Endodermal cell (in vitro differentiated cells): ENCODE results near the gene SPG21. TPM values are rescaled to one million over a fixed set of nuclear protein-coding genes. Genes with fewer than 3 reads are reported as not detected.

Source experiments
- DNase-seq: peaks from one replicate; pipeline ENCODE4 v3.0.0-alpha.2; 2017
- H3K27ac ChIP-seq: 2 replicates; pipeline ENCODE4 v1.5.1; 2013; ENCODE audit warnings: mild to moderate bottlenecking, low read depth, low read length, moderate library complexity
- H3K27me3 ChIP-seq: 2 replicates; pipeline ENCODE4 v1.6.1; 2013; ENCODE audit warnings: mild to moderate bottlenecking, low read length, moderate library complexity; ENCODE audit not compliant: insufficient read depth, control insufficient read depth, poor library complexity, severe bottlenecking
- H3K36me3 ChIP-seq: 2 replicates; pipeline ENCODE4 v1.7.0; 2013; ENCODE audit warnings: mild to moderate bottlenecking, low read length, moderate library complexity; ENCODE audit not compliant: control insufficient read depth, insufficient read depth
- H3K4me1 ChIP-seq: one replicate; pipeline ENCODE4 v1.7.0; 2013; ENCODE audit warnings: low read length; ENCODE audit not compliant: control insufficient read depth, insufficient read depth
- H3K4me3 ChIP-seq: 2 replicates; pipeline ENCODE4 v1.5.1; 2013; ENCODE audit warnings: mild to moderate bottlenecking, low read length, moderate library complexity
- H3K9ac ChIP-seq: 2 replicates; pipeline ENCODE4 v1.6.1; 2013; ENCODE audit warnings: mild to moderate bottlenecking, low read length, moderate library complexity; ENCODE audit not compliant: poor library complexity, severe bottlenecking; ENCODE audit errors: extremely low read depth
- H3K9me3 ChIP-seq: 2 replicates; pipeline ENCODE4 v1.6.1; 2013; ENCODE audit warnings: mild to moderate bottlenecking, low read length, moderate library complexity; ENCODE audit not compliant: control insufficient read depth
- H3K27ac Mint-ChIP-seq: 2 replicates; pipeline ENCODE4 v1.8.0; 2020; ENCODE audit warnings: mixed read lengths
- H3K27me3 Mint-ChIP-seq: 2 replicates; pipeline ENCODE4 v1.8.0; 2021; ENCODE audit warnings: mild to moderate bottlenecking, mixed read lengths; ENCODE audit not compliant: insufficient read depth
- H3K36me3 Mint-ChIP-seq: 2 replicates; pipeline ENCODE4 v1.8.0; 2020; ENCODE audit warnings: low read depth, mixed read lengths
- H3K4me1 Mint-ChIP-seq: 2 replicates; pipeline ENCODE4 v1.8.0; 2020; ENCODE audit warnings: mixed read lengths
- H3K4me3 Mint-ChIP-seq: 2 replicates; pipeline ENCODE4 v1.8.0; 2020; ENCODE audit warnings: mild to moderate bottlenecking, moderate library complexity, mixed read lengths
- H3K9me3 Mint-ChIP-seq: 2 replicates; pipeline ENCODE4 v1.8.0; 2020; ENCODE audit warnings: mild to moderate bottlenecking, mixed read lengths
- CTCF ChIP-seq: fragments of 200-600 bp; sonication (generic); conservative IDR thresholded peaks from 2 replicates; pipeline ENCODE4 v1.5.0; 2021; ENCODE audit warnings: antibody characterized with exemption, mild to moderate bottlenecking
- WGBS, 2 experiments: methylation state at CpG; one replicate each; pipeline versions ENCODE4 v1.1.5 to v1.1.7; 2013; ENCODE audit warnings: missing lambda C conversion rate in 2 of 2, mixed read lengths in 1 of 2; ENCODE audit not compliant: insufficient coverage in 1 of 2, insufficient read length in 1 of 2; 5-methylcytosine and 5-hydroxymethylcytosine counted together
- total RNA-seq, 2 donors: library from RNA; stranded (reverse); fragmentation: NEBNext Ultra II Directional in 1 of 2; extraction: Animal tissue kit (Norgen Biotek cat#: 25700) in 1 of 2; gene quantifications; 2 replicates in 1 of 2; 3 replicates in 1 of 2; pipeline ENCODE4 v1.2.1, GENCODE V29; 2021

SPG21 gene
- total RNA-seq, 2 donors from 2014 or later = 77.0 to 96.1 TPM

GRCh38 chr15:64917211-64917610 is 72.5 kb downstream of the SPG21 start:
- WGBS, 2 experiments = 95 to 98% methylated on average over 9 of the region's 9 CpGs
- H3K4me1 Mint-ChIP-seq = peaks cover 45% of the 10 kb centered on the region
- H3K27ac Mint-ChIP-seq = no peak overlapping the region

GRCh38 chr15:64916365-64916764 is 73.3 kb downstream of the SPG21 start:
- Histone ChIP-seq H3K9ac (no peak overlapping the region), H3K27me3 (no peaks in the 10 kb centered on the region), H3K36me3 (peaks cover 59% of the 10 kb centered on the region), H3K27ac (no peak overlapping the region), H3K4me3 (no peak overlapping the region), H3K4me1 (peaks cover 25% of the 10 kb centered on the region), H3K9me3 (no peaks in the 10 kb centered on the region)
- no peak for DNase-seq
- H3K4me1 Mint-ChIP-seq = peaks cover 48% of the 10 kb centered on the region
- H3K27me3 Mint-ChIP-seq = peaks cover 10% of the 10 kb centered on the region
- H3K9me3 Mint-ChIP-seq = no peaks in the 10 kb centered on the region
- H3K27ac Mint-ChIP-seq = no peak overlapping the region
- no peak overlapping the region for H3K4me3 Mint-ChIP-seq
- no peak for TF ChIP-seq CTCF
- WGBS, 2 experiments = 92 to 100% methylated on average over 2 of the region's 2 CpGs
- H3K36me3 Mint-ChIP-seq = peaks cover 22% of the 10 kb centered on the region

More at GRCh38 chr15:64917211-64917610, 72.5 kb downstream of the SPG21 start:
- DNase-seq = no peak
- no peaks in the 10 kb centered on the region for H3K27me3 ChIP-seq
- no peak overlapping the region for H3K27ac ChIP-seq
- H3K9me3 ChIP-seq = no peaks in the 10 kb centered on the region
- peaks cover 25% of the 10 kb centered on the region for H3K4me1 ChIP-seq
- H3K4me3 ChIP-seq = no peak overlapping the region
- Mint-ChIP-seq H3K27me3 (peaks cover 6% of the 10 kb centered on the region), H3K9me3 (no peaks in the 10 kb centered on the region), H3K4me3 (no peak overlapping the region), H3K36me3 (peaks cover 27% of the 10 kb centered on the region)
- TF ChIP-seq CTCF = no peak
- H3K9ac ChIP-seq = no peak overlapping the region
- H3K36me3 ChIP-seq = peaks cover 68% of the 10 kb centered on the region

- 48 to 56% methylated on average over 9 to 13 of the region's 13 CpGs for WGBS, 2 experiments
- peak overlapping the region; percentile 91 for H3K27ac Mint-ChIP-seq
- no peak for TF ChIP-seq CTCF
Observed at GRCh38 chr15:64915518-64916227, 74.0 kb downstream of the SPG21 start.

More at GRCh38 chr15:64915518-64916227, 74.0 kb downstream of the SPG21 start:
- H3K4me3 Mint-ChIP-seq = peak overlapping the region; percentile 19
- Histone ChIP-seq H3K4me1 (peaks cover 25% of the 10 kb centered on the region), H3K36me3 (peaks cover 57% of the 10 kb centered on the region), H3K9ac (peak overlapping the region; percentile 41), H3K27ac (no peak overlapping the region), H3K27me3 (peaks cover 2% of the 10 kb centered on the region), H3K9me3 (no peaks in the 10 kb centered on the region), H3K4me3 (peak overlapping the region; percentile 39)
- peaks cover 52% of the 10 kb centered on the region for H3K4me1 Mint-ChIP-seq
- H3K9me3 Mint-ChIP-seq = no peaks in the 10 kb centered on the region
- H3K36me3 Mint-ChIP-seq = peaks cover 20% of the 10 kb centered on the region
- DNase-seq = peak; percentile 79
- peaks cover 17% of the 10 kb centered on the region for H3K27me3 Mint-ChIP-seq

Other genes with a start within 250 kb of the SPG21 start
- 100 to 1,000 TPM in 1 of 2 donors, 10 to 100 TPM in 1; 86.0 to 131 TPM for gene RBPMS2, start 214.3 kb downstream of the SPG21 start, total RNA-seq
- gene PIF1, start 164.3 kb downstream of the SPG21 start, total RNA-seq = 10 to 100 TPM; 60.7 to 64.6 TPM
- 10 to 100 TPM; 10.2 to 12.9 TPM for gene PLEKHO2, start 148.0 kb downstream of the SPG21 start, total RNA-seq
- 10 to 100 TPM; 22.5 to 30.0 TPM for gene ANKDD1A, start 78.0 kb downstream of the SPG21 start, total RNA-seq
- gene MTFMT, start 39.7 kb upstream of the SPG21 start, total RNA-seq = 10 to 100 TPM; 17.8 to 23.2 TPM
- gene SLC51B, start 55.5 kb upstream of the SPG21 start, total RNA-seq = not detected
- gene RASL12, start 78.1 kb upstream of the SPG21 start, total RNA-seq = 10 to 100 TPM; 27.2 TPM
- gene KBTBD13, start 86.8 kb upstream of the SPG21 start, total RNA-seq = not detected
- 1 to 10 TPM; 3.4 to 4.2 TPM for gene UBAP1L, start 125.3 kb upstream of the SPG21 start, total RNA-seq
- gene PDCD7, start 143.9 kb upstream of the SPG21 start, total RNA-seq = 10 to 100 TPM; 25.4 to 33.1 TPM
- 10 to 100 TPM; 60.5 to 62.7 TPM for gene CLPX, start 195.4 kb upstream of the SPG21 start, total RNA-seq
- under 1 TPM in 1 of 2 donors, not detected in 1; 0.07 TPM for gene CILP, start 221.6 kb upstream of the SPG21 start, total RNA-seq